NCI-H82 (cell line): Measurements from ENCODE around the gene ENOX2.

Source experiments
- DNase-seq: peaks from one replicate; lab custom pipeline; 2025; lab: John Stamatoyannopoulos, UW

ENOX2 gene

GRCh38 chrX:130879869-130880268 lies 23.1 kb downstream of the ENOX2 start:
- DNase-seq = no peak

DNA sequence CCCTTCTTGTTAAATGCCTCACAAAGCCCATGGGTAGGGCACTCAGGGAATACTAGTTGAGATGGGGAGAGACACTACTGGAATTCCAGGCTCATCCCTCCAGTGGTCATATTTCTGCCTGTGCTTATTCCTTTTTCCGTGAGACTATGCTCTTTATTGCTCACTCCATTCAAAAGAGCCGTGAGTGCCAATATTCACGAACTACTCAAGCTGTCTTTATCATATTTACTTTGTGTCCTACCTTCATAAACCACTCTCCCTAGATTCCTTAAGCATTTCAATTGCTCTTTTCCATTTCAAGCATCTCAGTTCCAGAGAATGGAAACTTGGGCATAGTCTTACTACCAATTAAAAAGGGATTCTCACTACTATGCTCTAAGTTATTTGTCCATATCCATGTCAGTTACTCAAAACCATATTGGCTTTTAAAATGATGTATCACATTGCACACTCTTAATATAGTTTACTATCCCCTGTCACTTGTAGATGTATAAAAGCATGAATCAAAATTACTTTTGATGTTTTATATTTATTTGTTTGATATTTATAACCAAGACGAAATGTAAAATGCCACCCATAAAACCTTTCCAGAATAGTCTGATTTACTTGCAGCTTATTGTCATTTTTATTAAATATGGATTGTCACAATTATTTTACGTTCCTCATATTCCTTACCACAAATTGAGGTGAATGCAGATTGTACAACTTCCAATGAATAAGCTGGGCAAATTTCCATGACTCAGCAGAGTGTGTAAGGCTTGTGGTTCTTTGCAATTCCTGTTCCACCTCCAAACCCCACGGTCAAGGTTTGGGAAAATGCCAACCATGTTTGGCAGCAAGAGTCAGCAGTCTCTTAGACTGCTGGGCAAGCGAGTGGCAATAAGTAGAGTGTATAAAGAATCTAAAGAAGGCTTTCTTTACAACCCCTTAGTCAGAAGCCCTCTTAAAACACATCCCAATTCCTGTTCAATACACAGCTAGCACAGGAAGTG lies 24.4 kb downstream of the ENOX2 start:
- no peak for DNase-seq

GRCh38 chrX:130877892-130878341 lies 25.1 kb downstream of the ENOX2 start:
- DNase-seq = no peak

DNA sequence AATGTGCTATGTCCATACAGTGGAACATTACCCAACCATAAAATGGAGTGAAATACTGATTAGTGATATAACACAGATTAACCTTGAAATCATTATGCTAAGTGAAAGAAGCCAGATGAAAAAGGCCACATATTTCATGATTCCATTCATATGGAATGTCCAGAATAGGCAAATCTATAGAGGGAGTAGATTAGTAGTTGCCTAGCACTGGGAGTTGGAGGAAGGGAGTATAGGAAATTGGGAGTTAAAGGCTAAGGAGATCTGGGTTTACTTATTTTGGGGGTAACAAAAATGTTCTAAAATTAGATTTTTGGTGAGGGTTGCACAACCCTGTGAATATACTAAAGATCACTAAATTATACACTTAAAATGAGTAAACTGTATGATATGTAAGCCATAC lies 26.8 kb downstream of the ENOX2 start:
- no peak for DNase-seq

DNA sequence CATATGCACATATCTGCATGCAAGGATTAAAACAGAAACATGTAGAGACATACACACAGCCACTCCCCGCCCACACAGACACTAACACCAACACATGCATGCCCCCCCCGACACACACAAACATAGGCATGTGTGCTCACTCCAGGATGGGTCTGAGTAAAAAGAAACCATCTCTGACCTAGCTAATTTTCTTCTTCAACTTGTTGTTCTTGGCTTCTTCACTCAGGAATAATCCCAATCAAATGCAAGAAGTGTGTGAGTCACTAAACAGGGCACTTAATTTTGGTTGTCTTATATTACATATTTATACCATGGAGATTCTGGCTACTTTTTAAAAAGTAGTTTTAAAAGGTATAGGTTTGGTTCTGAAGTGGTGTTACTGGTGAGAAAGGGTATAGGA lies 28.3 kb downstream of the ENOX2 start:
- no peak for DNase-seq

DNA sequence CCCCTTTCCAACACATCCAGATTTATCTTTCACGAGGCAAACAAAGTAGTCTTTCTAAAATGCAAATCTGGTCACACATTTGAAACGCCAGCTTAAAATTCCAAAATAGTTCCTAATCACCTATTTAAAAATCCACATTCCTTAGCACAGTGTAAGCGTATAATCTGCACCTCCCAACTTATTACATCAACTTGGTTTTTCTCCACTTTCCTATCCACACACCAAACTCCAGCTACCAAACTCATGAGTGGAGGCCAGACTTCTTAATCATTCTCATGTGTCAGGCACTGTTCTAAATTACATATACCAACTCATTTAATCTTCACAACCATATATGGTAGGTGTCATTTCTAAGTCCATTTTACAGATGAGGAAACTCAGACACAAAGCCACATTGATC lies 33.8 kb downstream of the ENOX2 start:
- DNase-seq = no peak

- no peak for DNase-seq
Observed at GRCh38 chrX:130861462-130861861, 41.5 kb downstream of the ENOX2 start.

DNA sequence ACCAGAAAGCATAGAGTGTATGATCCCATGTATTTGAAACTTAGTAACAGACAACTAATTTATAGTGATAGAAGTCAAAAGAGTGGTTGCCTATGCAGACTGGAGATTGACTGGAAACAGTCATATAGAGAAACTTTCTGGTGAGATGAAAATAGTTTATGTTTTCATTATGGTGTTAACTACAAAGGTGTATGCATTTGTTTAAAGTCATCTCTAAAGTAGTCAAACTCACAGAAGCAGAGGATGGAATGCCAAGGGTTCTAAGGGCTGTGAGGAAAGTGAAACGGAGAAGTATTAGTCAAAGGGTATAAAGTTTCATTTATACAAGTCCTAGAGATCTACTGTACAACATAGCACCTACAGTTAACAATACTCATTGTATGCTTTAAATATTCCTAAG lies 45.8 kb downstream of the ENOX2 start:
- no peak for DNase-seq

DNA sequence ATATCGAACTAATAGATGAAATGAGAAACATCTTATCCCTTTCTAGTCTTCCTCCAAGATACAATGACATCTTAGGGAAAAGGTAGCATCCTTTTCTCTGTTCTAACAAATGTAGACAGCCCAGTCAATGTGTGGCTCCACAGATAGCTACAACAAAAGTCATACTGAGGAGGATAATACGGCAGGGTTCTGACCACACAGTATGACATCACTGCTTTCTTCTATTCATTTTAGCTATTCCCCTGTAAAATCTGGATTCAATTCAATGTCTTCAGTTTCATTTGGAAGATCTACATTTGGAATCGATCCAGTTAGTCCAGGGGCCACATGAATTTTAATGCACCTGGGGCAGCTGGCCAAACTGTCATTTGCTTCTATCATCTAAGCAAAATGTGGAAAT lies 51.4 kb downstream of the ENOX2 start:
- DNase-seq = no peak

DNA sequence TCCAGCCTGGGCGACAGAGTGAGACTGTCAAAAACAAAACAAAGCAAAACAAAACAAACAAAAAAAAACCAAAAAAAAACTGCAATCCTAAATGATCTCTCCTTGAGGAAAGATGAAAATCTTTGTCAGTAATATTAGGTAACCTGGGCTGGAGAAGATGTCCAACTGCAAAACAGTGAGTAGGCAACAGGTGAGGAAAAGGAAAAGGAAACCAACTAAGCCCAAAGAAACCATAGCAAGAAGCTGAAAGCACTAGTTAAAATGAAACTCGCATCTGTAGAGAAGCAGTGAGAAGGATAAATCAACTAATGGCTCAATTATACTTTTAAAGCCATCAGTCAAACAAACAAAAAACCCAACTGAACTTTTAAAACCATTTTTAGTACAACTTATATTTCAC lies 54.2 kb downstream of the ENOX2 start:
- no peak for DNase-seq

DNA sequence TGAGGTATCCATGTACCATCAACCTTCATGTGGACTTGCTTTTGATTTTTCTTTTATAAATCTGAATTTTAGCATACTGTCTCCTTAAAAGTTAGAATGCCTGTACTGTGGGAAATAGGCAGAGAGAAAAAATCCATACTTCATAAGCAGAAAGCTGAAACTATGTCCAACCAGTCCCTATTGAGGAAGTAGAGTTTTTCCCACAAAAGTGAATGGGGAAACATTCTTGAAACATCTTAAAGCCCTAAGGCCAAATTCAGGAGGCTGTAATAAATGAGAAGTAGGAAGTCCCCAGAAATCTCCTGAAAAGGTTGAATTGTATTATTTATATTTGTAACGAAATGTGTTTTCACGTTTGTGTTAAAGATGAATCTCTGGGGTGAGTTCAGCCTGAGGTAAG lies 56.3 kb downstream of the ENOX2 start:
- DNase-seq = no peak

GRCh38 chrX:130841776-130842175 lies 61.2 kb downstream of the ENOX2 start:
- DNase-seq = peak; percentile 1

DNA sequence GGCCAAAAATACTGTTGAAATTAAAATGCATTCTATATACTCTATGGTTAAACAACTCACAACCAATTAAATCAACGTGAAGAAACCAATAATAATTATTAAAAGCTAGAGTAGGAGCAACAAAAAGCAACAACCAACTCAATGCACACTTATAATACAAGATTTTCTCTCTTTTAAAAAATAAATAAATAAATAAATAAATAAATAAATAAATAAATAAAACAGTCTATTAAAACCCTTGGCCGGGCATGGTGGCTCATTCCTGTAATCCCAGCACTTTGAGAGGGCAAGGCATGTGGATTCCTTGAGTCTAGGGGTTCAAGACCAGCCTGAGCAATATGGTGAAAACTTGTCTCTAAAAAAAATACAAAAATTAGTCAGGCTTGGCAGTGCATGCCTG lies 62.7 kb downstream of the ENOX2 start:
- no peak for DNase-seq

DNA sequence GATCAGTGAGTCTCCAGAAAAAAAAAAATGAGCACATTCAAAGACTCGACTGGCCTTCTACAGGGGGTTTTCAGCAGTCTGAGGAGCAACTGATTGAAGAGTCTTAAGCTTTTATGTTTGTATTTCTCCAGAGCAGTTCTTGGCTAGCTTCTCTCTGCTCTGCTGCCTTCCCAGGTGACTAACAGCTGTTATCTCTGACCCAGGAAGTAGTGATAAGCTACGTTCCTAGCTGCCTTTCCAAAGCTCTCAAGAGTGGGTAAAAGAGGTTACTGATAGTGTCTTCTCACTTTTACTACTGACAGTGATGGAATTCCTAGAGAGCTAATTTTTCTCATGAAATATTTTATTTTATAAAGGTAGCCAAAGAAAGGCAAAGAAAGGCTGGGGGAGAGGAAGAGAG lies 66.6 kb downstream of the ENOX2 start:
- no peak for DNase-seq

DNA sequence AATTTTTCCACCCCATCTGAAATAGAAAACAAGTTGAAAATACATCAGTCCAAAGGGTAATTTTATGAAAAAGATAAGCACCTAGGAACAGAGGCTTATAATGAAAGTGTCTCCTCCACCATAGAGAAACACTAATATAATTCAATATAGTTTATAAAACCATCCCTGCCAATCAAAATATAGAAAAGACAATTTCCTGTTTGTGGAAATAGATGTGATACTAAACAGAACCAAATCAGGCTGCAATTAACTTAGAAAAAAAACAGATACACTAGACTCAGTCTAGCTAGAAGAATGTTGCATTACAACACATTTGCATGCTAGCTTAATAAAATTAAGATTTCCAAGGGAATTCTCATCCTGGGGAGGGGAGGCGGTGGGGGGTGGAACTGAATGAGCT lies 68.2 kb downstream of the ENOX2 start:
- DNase-seq = no peak

GRCh38 chrX:130834149-130834548 lies 68.9 kb downstream of the ENOX2 start:
- DNase-seq = peak; percentile 32

DNA sequence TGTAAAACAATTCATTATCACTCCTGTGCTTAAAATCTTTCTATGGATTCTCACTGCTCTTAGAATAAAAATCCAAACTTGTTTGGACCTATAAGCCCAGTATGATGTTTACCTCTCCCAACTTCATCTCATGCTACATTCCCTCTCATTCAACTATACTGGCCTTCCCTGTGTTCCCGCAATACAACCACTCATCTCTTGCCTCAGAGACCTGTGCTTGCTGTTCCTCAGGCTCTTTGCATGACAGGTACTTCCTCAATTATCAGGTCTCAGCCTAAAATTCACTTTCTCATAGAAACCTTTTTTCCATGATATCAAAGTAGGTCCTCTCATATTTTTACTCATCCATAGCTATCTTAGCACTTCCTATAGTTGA lies 71.7 kb downstream of the ENOX2 start:
- DNase-seq = no peak

DNA sequence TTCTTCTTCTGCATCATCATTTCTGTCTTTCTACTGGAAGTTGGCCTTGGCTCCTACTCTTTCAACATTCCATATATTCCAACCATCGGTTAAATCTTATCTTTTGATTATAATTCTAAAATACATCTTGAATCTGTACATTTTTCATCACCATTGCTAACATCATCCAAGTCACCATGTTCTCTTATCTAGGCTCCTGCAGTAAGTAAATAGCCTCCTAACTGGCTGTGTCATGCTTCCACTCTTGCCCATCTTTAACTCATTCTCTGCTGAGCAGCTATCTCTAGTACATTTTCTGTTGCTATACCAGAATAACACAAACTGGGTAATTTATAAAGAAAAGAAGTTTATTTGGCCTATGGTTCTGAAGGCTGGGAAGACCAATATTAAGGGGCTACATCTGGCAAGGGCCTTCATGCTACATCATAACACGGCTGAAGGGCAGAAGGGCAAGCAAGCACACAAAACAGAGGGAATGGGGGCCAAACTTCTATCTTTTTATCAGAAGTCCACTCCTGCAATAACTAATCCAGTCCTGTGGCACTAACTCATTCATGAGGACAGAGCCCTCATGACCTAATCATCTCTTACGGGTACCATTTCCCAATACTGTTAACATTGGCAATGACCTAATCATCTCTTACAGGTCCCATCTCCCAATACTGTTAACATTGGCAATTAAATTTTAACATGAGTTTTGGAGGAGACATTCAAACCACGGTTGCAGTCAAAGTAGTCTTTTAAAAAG lies 72.2 kb downstream of the ENOX2 start:
- DNase-seq = no peak

DNA sequence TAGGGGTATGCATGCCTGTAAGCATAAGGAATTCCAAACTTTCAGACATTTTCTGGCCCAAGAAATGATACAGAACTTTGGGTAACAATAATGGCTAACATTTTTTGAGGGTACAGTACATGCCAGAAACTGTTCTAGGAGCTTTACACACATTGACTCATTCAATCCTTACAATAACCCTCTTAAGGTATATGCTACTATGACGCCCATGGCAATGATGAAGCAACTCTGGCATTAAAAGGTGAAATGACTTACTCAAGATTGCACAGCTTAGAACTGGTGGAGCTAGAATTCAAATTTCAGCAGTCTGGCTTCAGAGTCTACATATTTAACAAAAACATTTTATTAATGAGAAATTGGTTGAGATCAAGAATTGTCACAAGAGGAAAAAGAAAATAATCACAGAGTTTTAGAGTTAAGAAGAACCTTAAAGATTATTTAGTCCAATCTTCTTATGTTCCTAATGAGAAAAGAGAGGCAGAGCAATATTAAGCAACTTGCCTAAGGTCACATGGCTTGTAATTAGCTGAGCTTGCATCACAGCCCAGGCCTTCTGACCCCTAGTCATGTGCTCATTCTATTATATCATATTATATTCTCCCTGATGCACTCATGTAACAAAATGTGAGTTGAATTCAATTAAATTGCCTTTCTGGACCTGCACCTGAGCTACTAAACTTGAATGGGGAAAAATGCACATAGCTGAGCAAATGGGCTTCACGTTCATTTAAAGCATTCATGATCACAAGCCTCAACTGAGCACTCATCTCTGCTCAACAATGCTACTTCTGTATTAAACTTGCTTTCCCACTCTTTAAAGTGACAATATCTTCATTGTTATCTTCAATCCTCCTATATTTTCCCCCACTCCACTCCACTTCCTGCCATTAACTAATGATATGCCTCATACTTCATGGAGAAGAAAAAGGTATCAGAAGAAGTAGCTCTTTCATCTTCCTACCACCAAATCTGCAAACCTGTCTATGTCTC lies 73.2 kb downstream of the ENOX2 start:
- DNase-seq = no peak

GRCh38 chrX:130828641-130829040 lies 74.4 kb downstream of the ENOX2 start:
- no peak for DNase-seq

DNA sequence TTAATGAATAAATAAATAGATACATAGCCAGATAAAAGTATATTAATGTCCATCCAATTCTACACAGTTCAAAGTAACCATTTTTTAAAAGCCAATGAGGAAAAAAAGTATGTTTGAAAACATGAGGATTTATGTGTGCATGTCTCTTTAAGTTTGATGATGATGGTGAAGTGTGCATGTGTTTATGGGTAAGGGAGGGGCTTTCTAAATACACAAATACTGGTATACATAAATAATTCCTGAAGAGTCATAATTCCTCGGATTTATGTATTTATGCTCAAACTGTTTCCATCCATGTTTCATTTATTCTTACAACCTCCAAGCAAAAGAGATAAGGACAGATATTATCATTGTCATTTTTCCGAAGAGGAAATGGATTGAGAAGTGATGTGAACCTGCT lies 75.4 kb downstream of the ENOX2 start:
- no peak for DNase-seq

GRCh38 chrX:130826249-130826648 lies 76.8 kb downstream of the ENOX2 start:
- DNase-seq = no peak
